GM23338 (cell line): ENCODE results near the gene SCIN.

ENCODE experiments used
- CTCF ChIP-seq, 2 experiments: fragments of 200-600 bp in 1 of 2; sonication (generic) in 1 of 2; conservative IDR thresholded peaks; 2 replicates each; pipeline versions ENCODE4 v1.5.1 to v1.6.1; 2016 to 2017; ENCODE audit warnings: antibody characterized with exemption in 2 of 2, low read depth in 2 of 2, mild to moderate bottlenecking in 2 of 2, moderate library complexity in 1 of 2
- POLR2AphosphoS5 ChIP-seq: IDR thresholded peaks from 2 replicates; pipeline ENCODE4 v1.6.1; 2016; ENCODE audit warnings: antibody characterized with exemption, low read depth

- no peak for TF ChIP-seq CTCF (conservative IDR thresholded peaks at IDR 0.05; ENCODE audit: low read depth in 2 of 2)
- no peak for TF ChIP-seq POLR2AphosphoS5
Observed at GRCh38 chr7:12583176-12583575, 12.7 kb downstream of the SCIN start.
